ENCODE data around the gene GRM4. TPM values are rescaled to one million over a fixed set of nuclear protein-coding genes. Genes with fewer than 3 reads are reported as not detected.

The GRM4 gene
- total and polyA plus RNA-seq, 10 donors = 0.02 to 0.26 (median 0.09) TPM; not detected in 3

DNA sequence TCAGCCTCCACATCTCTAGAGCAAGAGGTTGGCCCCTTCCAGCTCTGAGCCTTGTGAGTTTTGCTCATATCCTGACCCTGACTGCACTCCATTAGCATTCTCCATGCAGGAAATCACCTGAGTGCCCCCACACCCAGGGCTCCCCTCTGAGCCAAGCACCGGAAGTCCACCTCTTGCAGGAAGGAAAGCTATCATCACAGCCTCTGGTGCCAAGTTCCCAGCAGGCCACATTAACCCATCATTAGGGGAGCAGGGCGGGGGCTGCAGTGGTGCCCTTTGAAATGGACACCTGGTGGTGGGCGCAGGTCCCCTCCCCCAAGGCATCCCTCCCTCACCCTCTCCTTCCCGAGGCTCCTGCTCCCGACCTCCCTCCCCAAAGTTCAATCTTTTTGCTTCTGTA lies 16.1 kb downstream of the GRM4 start:
- H3K27ac ChIP-seq = no peak overlapping the region
- peaks cover 0 to 70% (median 13%) of the 10 kb centered on the region in 7 donors for H3K27me3 ChIP-seq (replicated peaks in 1 of 7)
- no peaks in the 10 kb centered on the region for H3K4me1 ChIP-seq
- DNase-seq = no peak
- intact Hi-C loops (cut with DNase I; ENCODE audit: low total_unique reads) = no loop called here
- 13 to 25% (median 17%) methylated on average over 5 of the region's 5 CpGs for WGBS, 5 donors
- no peak for TF ChIP-seq POLR2AphosphoS5 (IDR thresholded peaks at IDR 0.05)
- no peak for TF ChIP-seq POLR2A (IDR thresholded peaks at IDR 0.05)
- TF ChIP-seq, protein P1, sequence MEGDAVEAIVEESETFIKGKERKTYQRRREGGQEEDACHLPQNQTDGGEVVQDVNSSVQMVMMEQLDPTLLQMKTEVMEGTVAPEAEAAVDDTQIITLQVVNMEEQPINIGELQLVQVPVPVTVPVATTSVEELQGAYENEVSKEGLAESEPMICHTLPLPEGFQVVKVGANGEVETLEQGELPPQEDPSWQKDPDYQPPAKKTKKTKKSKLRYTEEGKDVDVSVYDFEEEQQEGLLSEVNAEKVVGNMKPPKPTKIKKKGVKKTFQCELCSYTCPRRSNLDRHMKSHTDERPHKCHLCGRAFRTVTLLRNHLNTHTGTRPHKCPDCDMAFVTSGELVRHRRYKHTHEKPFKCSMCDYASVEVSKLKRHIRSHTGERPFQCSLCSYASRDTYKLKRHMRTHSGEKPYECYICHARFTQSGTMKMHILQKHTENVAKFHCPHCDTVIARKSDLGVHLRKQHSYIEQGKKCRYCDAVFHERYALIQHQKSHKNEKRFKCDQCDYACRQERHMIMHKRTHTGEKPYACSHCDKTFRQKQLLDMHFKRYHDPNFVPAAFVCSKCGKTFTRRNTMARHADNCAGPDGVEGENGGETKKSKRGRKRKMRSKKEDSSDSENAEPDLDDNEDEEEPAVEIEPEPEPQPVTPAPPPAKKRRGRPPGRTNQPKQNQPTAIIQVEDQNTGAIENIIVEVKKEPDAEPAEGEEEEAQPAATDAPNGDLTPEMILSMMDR (IDR thresholded peaks at IDR 0.05 in 8 of 11, conservative IDR thresholded peaks at IDR 0.05 in 3 of 11) = no peak
- H3K36me3 ChIP-seq = no peaks in the 10 kb centered on the region
- no peaks in the 10 kb centered on the region for H3K9me3 ChIP-seq
- H3K4me3 ChIP-seq = no peak overlapping the region

DNA sequence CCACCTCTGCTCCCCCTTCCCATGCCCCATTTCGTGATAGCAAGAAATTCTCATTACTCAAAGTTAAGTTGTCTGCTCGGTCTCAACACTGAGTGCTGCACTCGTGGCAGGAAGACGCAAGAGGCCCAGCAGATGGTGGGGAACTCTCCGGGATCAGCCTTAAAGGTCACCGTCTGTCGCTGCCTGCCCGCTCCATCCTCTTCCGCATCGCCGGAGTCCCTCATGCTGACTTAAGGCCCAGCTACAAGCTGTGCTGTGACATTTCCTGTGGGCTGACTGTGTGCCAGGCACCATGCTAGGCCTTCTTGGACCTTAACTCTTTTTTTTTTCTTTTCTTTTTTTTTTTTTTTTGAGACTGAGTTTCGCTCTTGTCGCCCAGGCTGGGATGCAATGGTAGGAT lies 17.8 kb downstream of the GRM4 start:
- no peak overlapping the region for H3K27ac ChIP-seq
- H3K9me3 ChIP-seq = no peaks in the 10 kb centered on the region
- H3K4me1 ChIP-seq = no peaks in the 10 kb centered on the region
- 68 to 77% (median 74%) methylated on average over 13 of the region's 13 CpGs for WGBS, 5 donors
- DNase-seq = no peak
- peaks cover 0 to 69% (median 11%) of the 10 kb centered on the region in 7 donors for H3K27me3 ChIP-seq (replicated peaks in 1 of 7)
- intact Hi-C loops (cut with DNase I; ENCODE audit: low total_unique reads) = no loop called here
- TF ChIP-seq POLR2A (IDR thresholded peaks at IDR 0.05) (no peak), POLR2AphosphoS5 (IDR thresholded peaks at IDR 0.05) (no peak)
- TF ChIP-seq, protein P1 (IDR thresholded peaks at IDR 0.05 in 8 of 11, conservative IDR thresholded peaks at IDR 0.05 in 3 of 11) = no peak
- H3K36me3 ChIP-seq = no peaks in the 10 kb centered on the region
- H3K4me3 ChIP-seq = no peak overlapping the region

GRCh38 chr6:34126419-34126818 lies 19.5 kb downstream of the GRM4 start:
- no peak for DNase-seq
- 36 to 53% (median 46%) methylated on average over 1 to 3 of the region's 3 CpGs for WGBS, 5 donors
- intact Hi-C loops (cut with DNase I; ENCODE audit: low total_unique reads) = no loop called here
- peaks cover 0 to 62% (median 7%) of the 10 kb centered on the region in 7 donors for H3K27me3 ChIP-seq (replicated peaks in 1 of 7)
- no peaks in the 10 kb centered on the region for H3K4me1 ChIP-seq
- H3K9me3 ChIP-seq = no peaks in the 10 kb centered on the region
- H3K36me3 ChIP-seq = no peaks in the 10 kb centered on the region
- H3K4me3 ChIP-seq = no peak overlapping the region
- H3K27ac ChIP-seq = no peak overlapping the region
- no peak for TF ChIP-seq POLR2AphosphoS5 (IDR thresholded peaks at IDR 0.05)
- TF ChIP-seq, protein P1 (IDR thresholded peaks at IDR 0.05 in 8 of 11, conservative IDR thresholded peaks at IDR 0.05 in 3 of 11) = no peak
- no peak for TF ChIP-seq POLR2A (IDR thresholded peaks at IDR 0.05)

GRCh38 chr6:34125939-34126338 lies 19.9 kb downstream of the GRM4 start:
- TF ChIP-seq POLR2A (IDR thresholded peaks at IDR 0.05) = no peak
- no peak for TF ChIP-seq POLR2AphosphoS5 (IDR thresholded peaks at IDR 0.05)
- TF ChIP-seq, protein P1 (IDR thresholded peaks at IDR 0.05 in 8 of 11, conservative IDR thresholded peaks at IDR 0.05 in 3 of 11) = no peak
- Histone ChIP-seq H3K9me3 (no peaks in the 10 kb centered on the region), H3K27me3 (replicated peaks in 1 of 7) (peaks cover 0 to 62% (median 7%) of the 10 kb centered on the region in 7 donors), H3K4me1 (no peaks in the 10 kb centered on the region), H3K36me3 (no peaks in the 10 kb centered on the region), H3K27ac (no peak overlapping the region), H3K4me3 (no peak overlapping the region)
- 80 to 100% (median 91%) methylated on average over 3 of the region's 3 CpGs for WGBS, 5 donors
- no peak for DNase-seq
- intact Hi-C loops (cut with DNase I; ENCODE audit: low total_unique reads) = no loop called here
